Measurements from ENCODE around the gene APOLD1.

DNA sequence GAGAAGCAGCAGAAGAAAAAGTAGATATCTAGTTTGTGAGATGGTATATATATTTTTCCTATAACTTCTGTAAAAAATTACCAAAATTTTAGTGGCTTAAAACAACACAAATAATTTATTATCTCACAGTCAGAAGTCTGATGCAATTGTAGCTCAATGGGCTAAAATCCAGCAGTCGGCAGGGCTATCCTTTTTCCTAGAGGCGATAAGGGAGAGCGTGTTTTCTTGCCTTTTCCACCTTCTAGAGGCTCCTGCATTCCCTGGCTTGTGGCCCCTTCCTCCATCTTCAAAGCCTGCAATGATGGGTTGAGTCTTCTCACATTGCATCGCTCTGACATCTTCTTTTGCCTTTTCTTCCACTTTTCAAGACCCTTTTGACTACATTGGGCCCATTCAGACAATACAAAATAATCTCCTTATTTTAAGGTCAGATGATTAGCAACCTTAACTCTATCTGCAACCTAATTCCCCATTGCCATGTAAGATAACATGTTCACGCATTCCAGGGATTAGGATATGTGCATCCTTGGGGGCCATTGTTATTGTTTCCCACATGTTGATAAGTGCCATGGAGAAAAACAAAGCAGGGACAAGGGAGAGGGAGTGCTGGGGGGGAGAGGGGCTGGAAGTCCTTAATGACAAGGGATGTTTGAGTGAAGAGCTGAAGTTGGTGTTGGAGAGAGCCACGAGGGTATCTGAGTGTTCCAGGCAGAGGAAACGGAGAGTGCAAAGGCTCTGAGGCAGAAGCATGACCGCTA, 13.9 kb downstream of the APOLD1 start:
- no peak for TF ChIP-seq POLR2AphosphoS5 (IDR thresholded peaks at IDR 0.05)
- no peak for TF ChIP-seq CTCF (IDR thresholded peaks at IDR 0.05)
- no peak for TF ChIP-seq POLR2A (IDR thresholded peaks at IDR 0.05)
- TF ChIP-seq EP300 (IDR thresholded peaks at IDR 0.05): no peak
